ENCODE measurements around the gene ZNF497. TPM values are rescaled to one million over a fixed set of nuclear protein-coding genes. Genes with fewer than 3 reads are reported as not detected.

ZNF497 gene
- polyA plus RNA-seq, 1 of the 3 experiments (the other 2 are of a cell fraction), result 1.1 TPM

- Histone ChIP-seq H3K27me3 (ENCODE audit: insufficient read depth) (no peaks in the 10 kb centered on the region), H3K9ac (no peak overlapping the region), H3K4me1 (ENCODE audit: control insufficient read depth in 1 of 2, insufficient read depth in 2 of 2, low read depth in 1 of 2, low read length in 1 of 2) (no peaks in the 10 kb centered on the region), H3K79me2 (ENCODE audit: insufficient read depth) (peaks cover 5% of the 10 kb centered on the region; the same call in 1 of the 2 replicates), H4K20me1 (ENCODE audit: insufficient read depth) (peaks cover 5% of the 10 kb centered on the region; the same call in 1 of the 2 replicates), H2AFZ (ENCODE audit: low read depth) (no peak overlapping the region), H3K4me3 (ENCODE audit: low read depth in 2 of 2, low read length in 1 of 2) (no peak overlapping the region), H3K9me2 (no peaks in the 10 kb centered on the region), H3K9me3 (no peaks in the 10 kb centered on the region), H3K27ac (ENCODE audit: low read depth in 2 of 2, low read length in 1 of 2) (no peak overlapping the region), H3K36me3 (replicated peaks in 1 of 2; ENCODE audit: control insufficient read depth in 1 of 2, insufficient read depth in 2 of 2, low read length in 1 of 2) (peaks cover 24 to 26% of the 10 kb centered on the region in 2 experiments), H3K4me2 (no peak overlapping the region), H3F3A (replicated peaks; ENCODE audit: insufficient read depth) (peaks cover 3% of the 10 kb centered on the region)
- TF ChIP-seq SMC3 (IDR thresholded peaks at IDR 0.05; ENCODE audit: low read depth, low read length) (no peak), GABPA (IDR thresholded peaks at IDR 0.05; ENCODE audit: low read depth) (no peak), REST (IDR thresholded peaks at IDR 0.05; ENCODE audit: low read depth, low read length) (no peak), NRF1 (IDR thresholded peaks at IDR 0.05; ENCODE audit: low read depth, low read length) (no peak), TCF12 (IDR thresholded peaks at IDR 0.05) (no peak), RFX5 (IDR thresholded peaks at IDR 0.05; ENCODE audit: low read length) (no peak), EZH2phosphoT487 (IDR thresholded peaks at IDR 0.05; ENCODE audit: borderline replicate concordance, low read depth) (no peak), CTCF (IDR thresholded peaks at IDR 0.05) (no peak), ZBTB33 (IDR thresholded peaks at IDR 0.05; ENCODE audit: borderline replicate concordance, low read depth) (no peak)
- ChIA-PET POLR2A (interaction anchor here (1.1 kb wide), 1 partner anchor 29 kb away, joined by 3 read pairs; no protein-coding TSS in a partner anchor), CTCF (no interaction called here)
- no peak for DNase-seq
- 64% methylated on average over 4 of the region's 4 CpGs for WGBS (ENCODE audit: low lambda C conversion rate)
These were observed 44.3 kb downstream of the ZNF497 start for GRCh38 chr19:58318297-58318696.

Measured in SK-N-SH (cell line).